H1 (cell line): Measurements from ENCODE around the gene CD58. TPM values are rescaled to one million over a fixed set of nuclear protein-coding genes. Genes with fewer than 3 reads are reported as not detected.

Experiments
- CTCF ChIA-PET: fragments of 300-600 bp; sonication (Branson Sonifier 250); formaldehyde crosslinking; loops from one replicate; lab custom pipeline; 2021; ENCODE audit not compliant: partially characterized antibody; lab: Charles Lee
- POLR2A ChIA-PET: fragments of 300-600 bp; sonication (Branson Sonifier 250); formaldehyde crosslinking; loops from one replicate; lab custom pipeline; 2021; ENCODE audit warnings: inconsistent platforms; ENCODE audit not compliant: partially characterized antibody; lab: Charles Lee
- DNase-seq, 2 experiments: peaks; one replicate each; pipeline versions ENCODE4 v3.0.0 to v3.0.0-alpha.2; 2010 to 2022; ENCODE audit warnings: low spot score in 2 of 2, low read depth in 1 of 2, mixed read lengths in 1 of 2
- FAIRE-seq: peaks from 2 replicates; lab custom pipeline; 2011; peaks lifted over from hg19 to GRCh38; lab: Jason Lieb, UNC
- H2AFZ ChIP-seq: 2 replicates; pipeline ENCODE4 v1.8.1; 2012; ENCODE audit warnings: low read length, inconsistent platforms
- H2AK5ac ChIP-seq: 2 replicates; pipeline ENCODE4 v1.6.1; 2013; ENCODE audit warnings: low read depth, low read length
- H2BK120ac ChIP-seq: replicated peaks from 2 replicates; pipeline ENCODE3; 2013; ENCODE audit warnings: low read depth, low read length, inconsistent platforms
- H2BK12ac ChIP-seq: 2 replicates; pipeline ENCODE4 v1.6.1; 2013; ENCODE audit warnings: low read depth, low read length
- H2BK15ac ChIP-seq: 2 replicates; pipeline ENCODE4 v1.6.1; 2013; ENCODE audit warnings: low read length
- H2BK20ac ChIP-seq: 2 replicates; pipeline ENCODE4 v1.6.1; 2013; ENCODE audit warnings: low read length
- H2BK5ac ChIP-seq: 2 replicates; pipeline ENCODE4 v1.6.1; 2013; ENCODE audit warnings: low read depth, low read length
- H3K14ac ChIP-seq: 2 replicates; pipeline ENCODE4 v1.6.1; 2013; ENCODE audit warnings: inconsistent platforms; ENCODE audit not compliant: insufficient read length
- H3K18ac ChIP-seq: 2 replicates; pipeline ENCODE4 v1.6.1; 2013; ENCODE audit warnings: low read length; ENCODE audit errors: extremely low read depth
- H3K23ac ChIP-seq: 2 replicates; pipeline ENCODE4 v1.6.1; 2013; ENCODE audit warnings: inconsistent platforms; ENCODE audit not compliant: insufficient read length
- H3K23me2 ChIP-seq: 2 replicates; pipeline ENCODE4 v1.6.1; 2013; ENCODE audit warnings: low read depth, low read length
- H3K27ac ChIP-seq: 2 replicates; pipeline ENCODE4 v1.6.1; 2011; ENCODE audit warnings: low read depth, low read length, inconsistent platforms
- H3K27me3 ChIP-seq, 4 experiments: replicated peaks in 1 of 4; 1 replicate in 1 of 4; 2 replicates in 3 of 4; pipeline versions ENCODE4 v1.6.1 to v1.8.1; 2011 to 2013; ENCODE audit warnings: low read length in 3 of 4, mild to moderate bottlenecking in 3 of 4, inconsistent platforms in 2 of 4, mixed read lengths in 2 of 4, moderate library complexity in 1 of 4; ENCODE audit not compliant: control insufficient read depth in 3 of 4, insufficient read depth in 3 of 4; ENCODE audit errors: extremely low read depth in 1 of 4
- H3K36me3 ChIP-seq, 4 experiments: 2 replicates each; pipeline versions ENCODE4 v1.6.1 to v1.8.1; 2011 to 2013; ENCODE audit warnings: mild to moderate bottlenecking in 4 of 4, low read length in 3 of 4, moderate library complexity in 2 of 4, control low read depth in 1 of 4, inconsistent platforms in 1 of 4; ENCODE audit not compliant: insufficient read depth in 4 of 4, control insufficient read depth in 2 of 4
- H3K4ac ChIP-seq: replicated peaks from 2 replicates; pipeline ENCODE3; 2013; ENCODE audit warnings: low read length, low read depth, mixed read lengths, inconsistent platforms; ENCODE audit not compliant: insufficient read length
- H3K4me1 ChIP-seq, 4 experiments: replicated peaks in 1 of 4; 1 replicate in 1 of 4; 2 replicates in 3 of 4; pipeline versions ENCODE4 v1.6.1 to v1.8.1; 2011 to 2013; ENCODE audit warnings: low read length in 3 of 4, inconsistent platforms in 2 of 4, mixed read lengths in 1 of 4; ENCODE audit not compliant: insufficient read depth in 4 of 4, control insufficient read depth in 3 of 4
- H3K4me2 ChIP-seq, 2 experiments: 2 replicates each; pipeline versions ENCODE4 v1.6.1 to v1.8.1; 2011 to 2013; ENCODE audit warnings: low read depth in 2 of 2, low read length in 2 of 2, control low read depth in 1 of 2, inconsistent platforms in 1 of 2, mild to moderate bottlenecking in 1 of 2; ENCODE audit not compliant: insufficient read depth in 1 of 2
- H3K4me3 ChIP-seq, 4 experiments: fragments of 200-600, 300-600 bp in 1 of 4; sonication (generic), shearing (Covaris generic), sonication (Bioruptor Twin) in 1 of 4; 2 replicates each; pipeline versions ENCODE4 v1.5.1 to v1.8.1; 2011 to 2016; ENCODE audit warnings: low read length in 4 of 4, low read depth in 3 of 4, control low read depth in 2 of 4, inconsistent platforms in 2 of 4, mild to moderate bottlenecking in 2 of 4, mixed read lengths in 1 of 4, moderate library complexity in 1 of 4; ENCODE audit not compliant: insufficient read depth in 2 of 4; ENCODE audit errors: extremely low read depth in 1 of 4
- H3K56ac ChIP-seq: replicated peaks from 2 replicates; pipeline ENCODE3; 2013; ENCODE audit warnings: low read depth, mild to moderate bottlenecking, mixed read lengths, low read length, inconsistent platforms; ENCODE audit not compliant: insufficient read length
- H3K79me1 ChIP-seq: 2 replicates; pipeline ENCODE4 v1.6.1; 2013; ENCODE audit warnings: low read depth, low read length, control low read depth
- H3K79me2 ChIP-seq, 2 experiments: 2 replicates each; pipeline versions ENCODE4 v1.6.1 to v1.8.1; 2012 to 2013; ENCODE audit warnings: low read length in 2 of 2, mild to moderate bottlenecking in 2 of 2, inconsistent platforms in 1 of 2; ENCODE audit not compliant: insufficient read depth in 2 of 2, control insufficient read depth in 1 of 2
- H3K9ac ChIP-seq, 4 experiments: replicated peaks in 1 of 4; 1 replicate in 1 of 4; 2 replicates in 3 of 4; pipeline versions ENCODE4 v1.6.1 to v1.8.1; 2011 to 2013; ENCODE audit warnings: low read depth in 3 of 4, low read length in 3 of 4, control low read depth in 2 of 4, mild to moderate bottlenecking in 2 of 4, moderate library complexity in 2 of 4, inconsistent platforms in 1 of 4; ENCODE audit errors: extremely low read depth in 1 of 4
- H3K9me3 ChIP-seq, 2 experiments: 2 replicates each; pipeline versions ENCODE4 v1.6.1 to v1.8.1; 2012 to 2013; ENCODE audit warnings: mild to moderate bottlenecking in 2 of 2, moderate library complexity in 2 of 2, control low read depth in 1 of 2, inconsistent platforms in 1 of 2, low read depth in 1 of 2, low read length in 1 of 2, mixed read lengths in 1 of 2; ENCODE audit not compliant: insufficient read depth in 2 of 2
- H4K20me1 ChIP-seq, 2 experiments: replicated peaks in 1 of 2; 2 replicates each; pipeline versions ENCODE3 to v1.8.1; 2011 to 2013; ENCODE audit warnings: inconsistent platforms in 2 of 2, low read length in 2 of 2, mild to moderate bottlenecking in 1 of 2; ENCODE audit not compliant: insufficient read depth in 2 of 2, control insufficient read depth in 1 of 2
- H4K5ac ChIP-seq: 2 replicates; pipeline ENCODE4 v1.6.1; 2013; ENCODE audit warnings: low read length, low read depth, mixed read lengths, inconsistent platforms; ENCODE audit not compliant: insufficient read length
- H4K8ac ChIP-seq: 2 replicates; pipeline ENCODE4 v1.8.0; 2013; ENCODE audit warnings: mild to moderate bottlenecking, moderate library complexity, low read length, inconsistent platforms; ENCODE audit not compliant: insufficient read depth; ENCODE audit errors: extremely low read depth
- H4K91ac ChIP-seq: replicated peaks from 2 replicates; pipeline ENCODE3; 2013; ENCODE audit warnings: low read length, mixed read lengths, inconsistent platforms; ENCODE audit not compliant: insufficient read length
- ATF2 ChIP-seq: IDR thresholded peaks from 2 replicates; pipeline ENCODE4 v1.6.1; 2012; ENCODE audit warnings: low read length, inconsistent platforms
- CBX8 ChIP-seq: fragments of 300-800, 300-1000 bp; sonication (generic); IDR thresholded peaks from 2 replicates; pipeline ENCODE4 v1.7.1; 2016; ENCODE audit warnings: low read depth, low read length, borderline replicate concordance
- CHD1 ChIP-seq: IDR thresholded peaks from 2 replicates; pipeline ENCODE4 v1.6.1; 2012; ENCODE audit warnings: low read depth, low read length, improper control_type of control experiment
- CHD2 ChIP-seq: IDR thresholded peaks from 2 replicates; pipeline ENCODE4 v1.6.1; 2012; ENCODE audit warnings: low read length, improper control_type of control experiment
- CTBP2 ChIP-seq: IDR thresholded peaks from 2 replicates; pipeline ENCODE4 v1.7.0; 2011; ENCODE audit warnings: borderline replicate concordance, mild to moderate bottlenecking, moderate library complexity, mixed read lengths, low read length; ENCODE audit not compliant: insufficient read depth, insufficient read length
- GABPA ChIP-seq: IDR thresholded peaks from 2 replicates; pipeline ENCODE4 v1.6.1; 2011; ENCODE audit warnings: mild to moderate bottlenecking, low read length, moderate library complexity, borderline replicate concordance; ENCODE audit not compliant: insufficient read depth
- HDAC2 ChIP-seq, 2 experiments: fragments of 300-600 bp in 1 of 2; sonication (generic) in 1 of 2; IDR thresholded peaks; 2 replicates each; pipeline ENCODE4 v1.6.1; 2011 to 2012; ENCODE audit warnings: low read depth in 2 of 2, low read length in 2 of 2, mild to moderate bottlenecking in 2 of 2, moderate library complexity in 2 of 2, borderline replicate concordance in 1 of 2, inconsistent platforms in 1 of 2
- KDM1A ChIP-seq: fragments of 200-600, 300-600 bp; sonication (generic); IDR thresholded peaks from 2 replicates; pipeline ENCODE4 v1.7.1; 2016; ENCODE audit warnings: mild to moderate bottlenecking, low read length, borderline replicate concordance
- POLR2A ChIP-seq, 2 experiments: IDR thresholded peaks; 1 replicate in 1 of 2; 2 replicates in 1 of 2; pipeline ENCODE4 v1.6.1; 2011; ENCODE audit warnings: low read depth in 2 of 2, low read length in 2 of 2, mild to moderate bottlenecking in 2 of 2; ENCODE audit errors: control extremely low read depth in 1 of 2
- POLR2AphosphoS5 ChIP-seq: IDR thresholded peaks from 2 replicates; pipeline ENCODE4 v1.6.1; 2011; ENCODE audit warnings: low read depth, low read length
- SIX5 ChIP-seq: IDR thresholded peaks from 2 replicates; pipeline ENCODE4 v1.6.1; 2011; ENCODE audit warnings: mild to moderate bottlenecking, low read depth, low read length
- WGBS, 2 experiments: shearing (Covaris generic) in 1 of 2; methylation state at CpG; one replicate each; pipeline versions ENCODE4 v1.1.6 to v1.1.7; 2013 to 2015; ENCODE audit warnings: low lambda C conversion rate in 2 of 2, mixed read lengths in 2 of 2, inconsistent platforms in 1 of 2, low coverage in 1 of 2, missing lambda C conversion rate in 1 of 2; ENCODE audit not compliant: insufficient replicate concordance in 2 of 2, insufficient coverage in 1 of 2, insufficient read length in 1 of 2; ENCODE audit errors: extremely low coverage in 1 of 2, missing lambda C conversion rate in 1 of 2; 5-methylcytosine and 5-hydroxymethylcytosine counted together
- polyA plus RNA-seq, 7 experiments: library from polyadenylated mRNA; depleted of rRNA in 3 of 7; stranded (reverse) in 5 of 7; unstranded in 2 of 7; fragments of >200 nt in 5 of 7; fragments of 200-250 nt in 2 of 7; gene quantifications; 1 replicate in 5 of 7; 2 replicates in 1 of 7; 4 replicates in 1 of 7; pipeline versions ENCODE4 v1.2.1 to v1.2.3, GENCODE V29; 2011 to 2013; ENCODE audit warnings: missing spikeins in 2 of 7, mixed read lengths in 2 of 7
- total RNA-seq: library from RNA; stranded (reverse); fragmentation: NEBNext Ultra II Directional; extraction: Animal tissue kit (Norgen Biotek cat#: 25700); gene quantifications from 2 replicates; pipeline ENCODE4 v1.2.1, GENCODE V29; 2021

Gene CD58
- total and polyA plus RNA-seq, 2 of the 8 experiments (the other 6 are each of a cell fraction or from before 2014, with no cell fraction given), result 5.3 to 5.5 TPM

GRCh38 chr1:116532671-116533428 lies 38.0 kb downstream of the CD58 start:
- Histone ChIP-seq H2BK20ac (no peak overlapping the region), H3K23ac (no peak overlapping the region), H3K4me1 (no peaks in the 10 kb centered on the region), H3K27ac (no peak overlapping the region), H3K79me2 (no peaks in the 10 kb centered on the region), H2BK120ac (no peak overlapping the region), H4K8ac (no peak overlapping the region), H3K4ac (no peak overlapping the region), H3K56ac (no peak overlapping the region), H3K79me1 (no peaks in the 10 kb centered on the region), H3K18ac (no peak overlapping the region), H3K23me2 (no peaks in the 10 kb centered on the region), H3K36me3 (peaks cover 0 to 4% (median 0%) of the 10 kb centered on the region in 4 experiments; a peak in 1 of 8 replicates), H2BK15ac (no peak overlapping the region), H3K14ac (no peak overlapping the region), H4K5ac (no peak overlapping the region), H2BK12ac (no peak overlapping the region), H2BK5ac (no peak overlapping the region), H2AFZ (no peak overlapping the region), H4K20me1 (no peaks in the 10 kb centered on the region), H3K9ac (no peak overlapping the region), H3K4me3 (no peak overlapping the region), H3K27me3 (no peaks in the 10 kb centered on the region), H3K9me3 (no peaks in the 10 kb centered on the region; a peak in 1 of 4 replicates), H4K91ac (no peak overlapping the region), H3K4me2 (no peak overlapping the region), H2AK5ac (no peak overlapping the region)
- ChIA-PET POLR2A (no interaction called here), CTCF (no interaction called here)
- no peak for DNase-seq
- 88 to 100% methylated on average over 2 to 21 of the region's 23 CpGs for WGBS, 2 experiments
- FAIRE-seq, result no peak
- TF ChIP-seq CBX8, result no peak
- TF ChIP-seq GABPA, result no peak
- no peak for TF ChIP-seq HDAC2 (IDR thresholded peaks at IDR 0.05; ENCODE audit: borderline replicate concordance in 1 of 2, low read depth in 2 of 2, low read length in 2 of 2)
- no peak for TF ChIP-seq CHD2
- TF ChIP-seq SIX5, result no peak
- no peak for TF ChIP-seq KDM1A
- no peak for TF ChIP-seq ATF2
- no peak for TF ChIP-seq POLR2A (IDR thresholded peaks at IDR 0.05; ENCODE audit: control extremely low read depth in 1 of 2, low read depth in 2 of 2, low read length in 2 of 2)
- TF ChIP-seq CHD1, result no peak
- TF ChIP-seq POLR2AphosphoS5, result no peak
- no peak for TF ChIP-seq CTBP2
